Sigmoid colon (tissue), 7 donors: ENCODE results near the gene HMGCS1. TPM values are rescaled to one million over a fixed set of nuclear protein-coding genes. Genes with fewer than 3 reads are reported as not detected.

Source experiments
- DNase-seq: peaks from one replicate; pipeline ENCODE4 v3.0.0-alpha.2; 2019
- H3K27ac ChIP-seq, 4 donors: fragments of 200-600 bp; sonication (generic); one replicate each; pipeline ENCODE4 v1.5.1; 2016 to 2019; ENCODE audit warnings: mild to moderate bottlenecking in 1 of 4
- H3K27me3 ChIP-seq, 3 donors: fragments of 200-600 bp; sonication (generic); one replicate each; pipeline ENCODE4 v1.5.1; 2019; ENCODE audit warnings: mild to moderate bottlenecking in 1 of 3
- H3K36me3 ChIP-seq, 4 donors: fragments of 200-600 bp; sonication (generic); one replicate each; pipeline ENCODE4 v1.5.1; 2016 to 2019
- H3K4me1 ChIP-seq, 4 donors: fragments of 200-600 bp; sonication (generic); one replicate each; pipeline ENCODE4 v1.5.1; 2017 to 2019
- H3K4me3 ChIP-seq, 4 donors: fragments of 200-600 bp; sonication (generic); one replicate each; pipeline ENCODE4 v1.5.1; 2017 to 2019; ENCODE audit warnings: mild to moderate bottlenecking in 2 of 4, moderate library complexity in 1 of 4
- H3K9me3 ChIP-seq, 4 donors: fragments of 200-600 bp in 3 of 4; sonication (generic) in 3 of 4; one replicate each; pipeline versions ENCODE4 v1.5.1 to v1.6.1; 2013 to 2019
- CTCF ChIP-seq, 4 experiments: fragments of 450-650 bp in 3 of 4; fragments of 200-600 bp in 1 of 4; IDR thresholded peaks; one replicate each; pipeline ENCODE4 v1.5.1; 2016 to 2019; ENCODE audit warnings: antibody characterized with exemption in 4 of 4, mild to moderate bottlenecking in 3 of 4, moderate library complexity in 2 of 4
- EP300 ChIP-seq, 4 donors: sonication (generic); formaldehyde crosslinking; IDR thresholded peaks; one replicate each; pipeline ENCODE4 v1.6.1; 2017; ENCODE audit warnings: antibody characterized with exemption in 4 of 4
- POLR2A ChIP-seq, 2 donors: fragments of 450-650 bp; IDR thresholded peaks; one replicate each; pipeline ENCODE4 v1.6.1; 2016; ENCODE audit warnings: antibody characterized with exemption in 2 of 2, mild to moderate bottlenecking in 2 of 2, moderate library complexity in 2 of 2
- POLR2AphosphoS5 ChIP-seq, 4 donors: sonication (generic); formaldehyde crosslinking; IDR thresholded peaks; one replicate each; pipeline ENCODE4 v1.6.1; 2017; ENCODE audit warnings: antibody characterized with exemption in 4 of 4
- WGBS, 2 donors: extraction: QIAGEN DNeasy Blood & Tissue Kit; methylation state at CpG; one replicate each; pipeline ENCODE4 v1.1.7; 2013; 5-methylcytosine and 5-hydroxymethylcytosine counted together
- intact Hi-C: fragments of 100-400 bp; cut with DNase I; formaldehyde crosslinking; loops from one replicate; pipeline ENCODE4 v1.15.1; 2023
- polyA plus RNA-seq, 3 donors: library from polyadenylated mRNA; stranded (reverse); fragments of 200-250 nt; gene quantifications; one replicate each; pipeline ENCODE4 v1.2.3, GENCODE V29; 2013
- total RNA-seq, 4 donors: library from RNA; depleted of rRNA; stranded (reverse); fragments of >200 nt; gene quantifications; one replicate each; pipeline ENCODE4 v1.1.0, GENCODE V29; 2016
- donor health status: healthy with polysubstance abuse.
- donor health status: Bipolar disorder and iron deficiency.
- donor health status: healthy.

The HMGCS1 gene
- total and polyA plus RNA-seq, 7 donors, result 13.0 to 132 (median 20.7) TPM

- Histone ChIP-seq H3K9me3 (no peaks in the 10 kb centered on the region), H3K27me3 (no peaks in the 10 kb centered on the region), H3K27ac (no peak overlapping the region), H3K4me3 (no peak overlapping the region), H3K4me1 (no peaks in the 10 kb centered on the region), H3K36me3 (peaks cover 0 to 7% (median 3%) of the 10 kb centered on the region in 4 donors)
- intact Hi-C loops, result no loop called here
- no peak for DNase-seq
- 74 to 82% methylated on average over 7 of the region's 7 CpGs for WGBS, 2 donors
- TF ChIP-seq POLR2AphosphoS5 (IDR thresholded peaks at IDR 0.05) (no peak), CTCF (IDR thresholded peaks at IDR 0.05) (no peak), EP300 (IDR thresholded peaks at IDR 0.05) (no peak), POLR2A (IDR thresholded peaks at IDR 0.05) (no peak)
Measured at GRCh38 chr5:43281840-43282658, 31.2 kb downstream of the HMGCS1 start.

DNA sequence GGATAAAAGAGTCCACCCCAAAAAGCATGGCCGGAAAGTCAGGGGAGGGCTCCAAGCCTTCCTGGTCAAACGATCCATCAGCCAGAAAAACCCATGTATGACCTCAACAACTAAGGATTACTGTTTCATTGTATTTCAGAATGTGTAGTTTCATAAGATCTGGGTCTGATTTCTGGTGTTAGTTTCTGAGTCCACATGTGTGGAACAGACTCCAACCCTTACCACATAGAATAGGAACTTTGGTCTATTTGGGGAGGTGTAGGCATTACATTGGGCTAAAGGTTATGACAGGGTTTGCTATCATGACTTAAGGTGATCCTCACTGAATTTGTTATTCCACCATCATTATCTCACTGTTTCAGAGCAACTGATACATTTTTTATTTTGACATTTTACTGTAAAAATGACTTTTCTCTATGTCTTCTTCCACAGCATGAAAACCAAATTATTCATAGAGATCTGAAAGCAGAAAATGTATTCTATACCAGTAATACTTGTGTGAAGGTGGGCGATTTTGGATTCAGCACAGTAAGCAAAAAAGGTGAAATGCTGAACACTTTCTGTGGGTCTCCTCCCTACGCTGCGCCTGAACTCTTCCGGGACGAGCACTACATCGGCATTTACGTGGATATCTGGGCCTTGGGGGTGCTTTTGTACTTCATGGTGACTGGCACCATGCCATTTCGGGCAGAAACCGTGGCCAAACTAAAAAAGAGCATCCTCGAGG is 33.5 kb downstream of the HMGCS1 start:
- 92 to 93% methylated on average over 12 of the region's 12 CpGs for WGBS, 2 donors
- Histone ChIP-seq H3K9me3 (no peaks in the 10 kb centered on the region), H3K27me3 (no peaks in the 10 kb centered on the region), H3K4me1 (no peaks in the 10 kb centered on the region), H3K27ac (no peak overlapping the region), H3K4me3 (no peak overlapping the region), H3K36me3 (no peaks in the 10 kb centered on the region)
- DNase-seq, result no peak
- TF ChIP-seq POLR2AphosphoS5 (IDR thresholded peaks at IDR 0.05), result no peak
- no peak for TF ChIP-seq CTCF (IDR thresholded peaks at IDR 0.05)
- TF ChIP-seq EP300 (IDR thresholded peaks at IDR 0.05), result no peak
- TF ChIP-seq POLR2A (IDR thresholded peaks at IDR 0.05), result no peak
- intact Hi-C loops, result no loop called here

- intact Hi-C loops, result no loop called here
- H3K36me3 ChIP-seq, result no peaks in the 10 kb centered on the region
- 87% methylated on average over 4 of the region's 4 CpGs for whole genome bisulfite sequencing, 2 donors
- H3K9me3 ChIP-seq, result peaks cover 0 to 2% (median 0%) of the 10 kb centered on the region in 4 donors
- TF ChIP-seq CTCF (IDR thresholded peaks at IDR 0.05) (no peak), POLR2A (IDR thresholded peaks at IDR 0.05) (no peak), EP300 (IDR thresholded peaks at IDR 0.05) (no peak), POLR2AphosphoS5 (IDR thresholded peaks at IDR 0.05) (no peak)
- no peaks in the 10 kb centered on the region for H3K4me1 ChIP-seq
- no peaks in the 10 kb centered on the region for H3K27me3 ChIP-seq
- no peak overlapping the region for H3K4me3 ChIP-seq
- no peak for DNase-seq
- H3K27ac ChIP-seq, result no peak overlapping the region
Measured at GRCh38 chr5:43275391-43275790, 37.8 kb downstream of the HMGCS1 start.

DNA sequence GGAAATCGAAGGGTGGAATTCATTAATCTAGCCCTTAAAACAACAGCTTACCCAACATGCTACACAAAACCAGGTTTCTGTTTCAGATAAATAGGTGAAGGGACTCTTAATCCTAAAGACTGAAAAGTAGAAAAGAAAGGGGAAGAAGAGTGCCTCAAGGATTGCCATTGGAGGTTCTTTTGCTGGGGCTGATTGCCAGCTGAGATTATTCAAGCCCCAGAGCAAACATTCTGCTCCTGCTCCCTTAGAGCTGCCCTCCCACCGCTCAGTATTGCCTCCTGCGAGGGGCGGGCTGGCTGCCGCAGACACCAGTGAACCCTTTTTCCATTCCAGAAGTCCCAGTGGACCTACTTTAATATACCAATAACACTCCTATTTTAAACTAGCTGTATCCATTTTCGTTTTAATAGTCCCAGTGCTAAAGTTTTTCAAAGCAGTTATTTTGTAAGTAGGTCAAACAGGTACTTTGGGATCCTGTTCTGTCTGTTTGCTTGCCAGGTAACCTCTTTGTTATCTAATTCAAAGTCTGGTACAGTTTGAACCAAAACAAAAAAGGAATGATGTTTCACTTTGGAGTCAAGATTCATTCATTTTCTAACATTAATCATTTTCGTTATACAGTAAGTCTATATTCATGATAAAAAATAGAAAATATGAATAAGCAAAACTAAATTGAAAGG is 38.6 kb downstream of the HMGCS1 start:
- H3K4me1 ChIP-seq, result no peaks in the 10 kb centered on the region
- TF ChIP-seq EP300 (IDR thresholded peaks at IDR 0.05), result no peak
- TF ChIP-seq CTCF (IDR thresholded peaks at IDR 0.05), result no peak
- no peak for TF ChIP-seq POLR2A (IDR thresholded peaks at IDR 0.05)
- no peak for TF ChIP-seq POLR2AphosphoS5 (IDR thresholded peaks at IDR 0.05)
- H3K27me3 ChIP-seq, result no peaks in the 10 kb centered on the region
- H3K4me3 ChIP-seq, result no peak overlapping the region
- intact Hi-C loops, result no loop called here
- 57 to 64% methylated on average over 7 of the region's 7 CpGs for WGBS, 2 donors
- H3K36me3 ChIP-seq, result no peaks in the 10 kb centered on the region
- peaks cover 0 to 3% (median 0%) of the 10 kb centered on the region in 4 donors for H3K9me3 ChIP-seq
- no peak for DNase-seq
- no peak overlapping the region for H3K27ac ChIP-seq
